ENCODE measurements around the gene CDC25B. TPM values are rescaled to one million over a fixed set of nuclear protein-coding genes. Genes with fewer than 3 reads are reported as not detected.

Gene CDC25B
- total and polyA plus RNA-seq, 2 of the 8 experiments (the other 6 are each of a cell fraction or from before 2014, with no cell fraction given): 21.7 to 31.2 TPM

DNA sequence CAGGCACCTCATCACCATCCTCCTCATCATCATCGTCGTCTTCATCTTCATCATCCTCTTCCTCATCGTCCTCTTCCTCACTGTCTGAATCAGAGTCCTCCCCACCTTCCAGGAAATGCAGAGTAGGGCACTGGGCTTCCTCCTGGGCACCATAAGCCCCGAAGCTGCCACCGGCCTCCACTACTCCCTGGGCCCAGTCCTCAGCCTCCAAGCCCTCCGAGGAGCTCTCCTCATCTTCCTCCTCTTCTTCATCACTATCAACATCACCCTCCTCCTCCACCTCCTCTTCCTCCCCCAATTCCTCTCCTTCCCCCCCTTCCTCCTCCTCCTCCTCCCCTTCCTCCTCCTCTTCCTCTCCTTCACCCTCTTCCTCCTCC, 11.3 kb upstream of the CDC25B start:
- Histone ChIP-seq H2BK5ac (ENCODE audit: low read depth, low read length) (no peak overlapping the region; the same call in 1 of the 2 replicates), H3K4me1 (replicated peaks in 1 of 4; ENCODE audit: control insufficient read depth in 3 of 4, insufficient read depth in 4 of 4, low read length in 3 of 4) (peaks cover 0 to 16% (median 6%) of the 10 kb centered on the region in 4 experiments; a peak in 6 of 7 replicates), H3K27me3 (replicated peaks in 1 of 4; ENCODE audit: control insufficient read depth in 3 of 4, extremely low read depth in 1 of 4, insufficient read depth in 3 of 4, low read length in 3 of 4) (peaks cover 0 to 4% (median under 1%) of the 10 kb centered on the region in 4 experiments; a peak in 4 of 7 replicates), H3K4me3 (ENCODE audit: extremely low read depth in 1 of 4, insufficient read depth in 2 of 4, low read depth in 3 of 4, low read length in 4 of 4) (no peak overlapping the region), H3K79me1 (ENCODE audit: low read depth, low read length) (peaks cover 11% of the 10 kb centered on the region), H4K5ac (ENCODE audit: insufficient read length, low read depth, low read length) (no peak overlapping the region), H4K8ac (ENCODE audit: extremely low read depth, insufficient read depth, low read length) (no peak overlapping the region; the same call in 1 of the 2 replicates), H3K23me2 (ENCODE audit: low read depth, low read length) (peaks cover 6% of the 10 kb centered on the region; the same call in 1 of the 2 replicates), H3K14ac (ENCODE audit: insufficient read length) (no peak overlapping the region), H2BK20ac (ENCODE audit: low read length) (no peak overlapping the region), H3K23ac (ENCODE audit: insufficient read length) (no peak overlapping the region), H4K20me1 (replicated peaks in 1 of 2; ENCODE audit: control insufficient read depth in 1 of 2, insufficient read depth in 2 of 2, low read length in 2 of 2) (peaks cover 7 to 11% of the 10 kb centered on the region in 2 experiments), H2AFZ (ENCODE audit: low read length) (no peak overlapping the region), H2BK15ac (ENCODE audit: low read length) (no peak overlapping the region), H3K4ac (replicated peaks; ENCODE audit: insufficient read length, low read depth, low read length) (no peak overlapping the region), H3K9me3 (ENCODE audit: insufficient read depth in 2 of 2, low read depth in 1 of 2, low read length in 1 of 2) (no peaks in the 10 kb centered on the region), H3K56ac (replicated peaks; ENCODE audit: insufficient read length, low read depth, low read length) (no peak overlapping the region), H2BK120ac (replicated peaks; ENCODE audit: low read depth, low read length) (no peak overlapping the region), H4K91ac (replicated peaks; ENCODE audit: insufficient read length, low read length) (no peak overlapping the region), H3K27ac (ENCODE audit: low read depth, low read length) (no peak overlapping the region), H3K79me2 (ENCODE audit: control insufficient read depth in 1 of 2, insufficient read depth in 2 of 2, low read length in 2 of 2) (peaks cover 0 to 10% of the 10 kb centered on the region in 2 experiments; a peak in 1 of 4 replicates), H2BK12ac (ENCODE audit: low read depth, low read length) (peak overlapping the region; percentile 60; the same call in 1 of the 2 replicates), H3K9ac (replicated peaks in 1 of 4; ENCODE audit: extremely low read depth in 1 of 4, low read depth in 3 of 4, low read length in 3 of 4) (no peak overlapping the region), H3K18ac (ENCODE audit: extremely low read depth, low read length) (no peak overlapping the region), H3K4me2 (ENCODE audit: insufficient read depth in 1 of 2, low read depth in 2 of 2, low read length in 2 of 2) (peak overlapping the region in 1 of 2 experiments; percentile 75; a peak in 1 of 4 replicates), H3K36me3 (ENCODE audit: control insufficient read depth in 2 of 4, insufficient read depth in 4 of 4, low read length in 3 of 4) (peaks cover 0 to 5% (median 0%) of the 10 kb centered on the region in 4 experiments; a peak in 2 of 8 replicates), H2AK5ac (ENCODE audit: low read depth, low read length) (no peak overlapping the region)
- 95 to 100% methylated on average over 3 to 5 of the region's 6 CpGs for WGBS, 2 experiments (ENCODE audit: extremely low coverage in 1 of 2, insufficient coverage in 1 of 2, insufficient read length in 1 of 2, insufficient replicate concordance in 2 of 2, low coverage in 1 of 2, low lambda C conversion rate in 2 of 2, missing lambda C conversion rate in 1 of 2)
- ChIA-PET CTCF (ENCODE audit: partially characterized antibody) (interaction anchor here (0.8 to 9.5 kb wide), 8 partner anchors 16 to 692 kb away, joined by 3 to 128 read pairs (median 5); partner anchors contain the start of gene AP5S1), POLR2A (ENCODE audit: partially characterized antibody) (interaction anchor here (1.3 to 3.9 kb wide), 5 partner anchors 15 to 143 kb away, joined by 3 to 20 read pairs (median 4); partner anchors contain the start of genes ADISSP and AP5S1)
- no peak for FAIRE-seq
- TF ChIP-seq, protein P1, sequence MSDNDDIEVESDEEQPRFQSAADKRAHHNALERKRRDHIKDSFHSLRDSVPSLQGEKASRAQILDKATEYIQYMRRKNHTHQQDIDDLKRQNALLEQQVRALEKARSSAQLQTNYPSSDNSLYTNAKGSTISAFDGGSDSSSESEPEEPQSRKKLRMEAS (IDR thresholded peaks at IDR 0.05): no peak
- TF ChIP-seq TBP (IDR thresholded peaks at IDR 0.05; ENCODE audit: low read depth, low read length) (no peak), SP4 (IDR thresholded peaks at IDR 0.05; ENCODE audit: low read length) (no peak), KDM4A (IDR thresholded peaks at IDR 0.05; ENCODE audit: low read depth, low read length, severe bottlenecking) (no peak), PHF8 (conservative IDR thresholded peaks at IDR 0.05; ENCODE audit: low read depth, low read length) (no peak)
- DNase-seq (ENCODE audit: low read depth in 1 of 2, low spot score in 2 of 2): no peak

Data from H1 (cell line).